ENCODE results near the gene DEGS2.

- TF ChIP-seq CTCF (IDR thresholded peaks at IDR 0.05) (no peak), POLR2A (IDR thresholded peaks at IDR 0.05) (no peak)
These were observed 37.6 kb downstream of the DEGS2 start for GRCh38 chr14:100121643-100122480.
